Adipose tissue (tissue), 3 donors: ENCODE results near the gene NECTIN4. TPM values are rescaled to one million over a fixed set of nuclear protein-coding genes. Genes with fewer than 3 reads are reported as not detected.

Source experiments
- H3K27ac ChIP-seq: one replicate; pipeline ENCODE4 v1.5.1; 2013; ENCODE audit warnings: low read depth, low read length
- WGBS, 3 donors: extraction: QIAGEN DNeasy Blood & Tissue Kit; methylation state at CpG; one replicate each; pipeline ENCODE4 v1.1.7; 2013; 5-methylcytosine and 5-hydroxymethylcytosine counted together
- polyA plus RNA-seq, 3 donors: library from polyadenylated mRNA; stranded (reverse); fragments of 200-250 nt; gene quantifications; one replicate each; pipeline ENCODE4 v1.2.3, GENCODE V29; 2013
- donor health status: healthy with polysubstance abuse.
- donor health status: Bipolar disorder and iron deficiency.
- donor health status: healthy.

NECTIN4 gene
- polyA plus RNA-seq, 3 donors = 0.52 to 3.3 TPM; not detected in 1

DNA sequence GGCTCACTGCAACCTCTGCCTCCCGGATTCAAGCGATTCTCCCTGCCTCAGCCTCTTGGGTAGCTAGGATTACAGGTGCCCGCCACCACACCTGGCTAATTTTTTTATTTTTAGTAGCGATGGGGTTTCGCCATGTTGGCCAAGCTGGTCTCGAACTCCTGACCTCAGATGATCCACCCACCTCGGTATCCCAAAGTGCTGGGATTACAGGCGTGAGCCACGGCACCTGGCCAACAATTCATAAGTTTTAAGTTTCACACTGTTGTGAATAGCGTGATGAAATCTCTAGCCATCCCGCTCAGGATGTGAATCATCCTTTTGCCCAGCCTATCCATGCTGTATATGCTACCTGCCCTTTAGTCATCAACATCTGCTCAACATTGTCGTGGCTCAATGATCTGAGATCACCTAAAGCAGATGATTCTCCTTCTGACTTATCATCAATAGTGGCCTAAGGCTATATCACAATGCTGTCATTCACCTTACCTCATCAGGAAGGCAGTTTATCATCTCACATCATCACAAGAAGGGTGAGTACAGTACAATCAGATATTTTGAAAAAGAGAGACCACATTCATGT is 25.9 kb upstream of the NECTIN4 start:
- H3K27ac ChIP-seq = no peak overlapping the region

DNA sequence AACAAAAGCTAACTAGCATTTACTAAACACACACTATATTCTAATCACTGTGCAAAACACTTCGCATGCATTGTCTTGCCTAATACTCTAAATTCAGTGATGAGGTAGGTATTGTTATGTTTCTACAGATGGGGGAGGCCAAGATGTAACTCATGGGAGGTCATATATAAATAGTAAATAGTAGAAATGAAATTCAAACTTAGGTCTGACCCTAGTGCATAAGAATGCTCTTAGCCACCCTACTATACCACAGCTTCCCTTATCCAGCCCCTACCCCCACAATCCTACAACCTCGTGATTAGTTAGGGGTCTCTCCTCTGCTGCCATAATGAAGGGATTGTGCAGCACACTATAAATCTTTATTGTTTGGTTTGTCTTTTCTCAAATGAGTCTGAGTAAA is 25.2 kb upstream of the NECTIN4 start:
- H3K27ac ChIP-seq = no peak overlapping the region
- 74 to 78% (median 75%) methylated on average over 2 of the region's 2 CpGs for WGBS, 3 donors

More for the DNA sequence above, 25.9 kb upstream of the NECTIN4 start:
- 84 to 89% (median 88%) methylated on average over 12 of the region's 12 CpGs for whole genome bisulfite sequencing, 3 donors

DNA sequence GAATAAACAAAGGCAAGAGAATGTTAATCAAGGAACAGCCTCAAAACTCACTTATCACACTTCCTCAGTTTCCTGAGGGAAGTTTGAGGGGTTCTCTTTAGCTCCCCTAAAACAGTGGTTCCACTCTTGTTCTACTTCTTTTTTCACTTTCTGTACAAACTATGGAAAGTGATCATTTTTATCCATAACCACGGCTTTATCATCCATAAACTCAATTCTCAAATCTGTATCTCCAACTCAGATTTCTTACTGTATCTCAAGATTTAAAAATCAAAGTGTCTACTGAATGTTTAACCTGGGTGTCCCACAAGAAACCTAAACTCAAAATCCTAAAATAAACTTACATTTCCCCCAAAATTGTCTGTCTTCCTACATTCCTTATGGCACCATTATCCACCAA is 24.6 kb upstream of the NECTIN4 start:
- H3K27ac ChIP-seq = no peak overlapping the region
- WGBS, 3 donors = 60 to 68% (median 64%) methylated on average over 1 of the region's 1 CpG

DNA sequence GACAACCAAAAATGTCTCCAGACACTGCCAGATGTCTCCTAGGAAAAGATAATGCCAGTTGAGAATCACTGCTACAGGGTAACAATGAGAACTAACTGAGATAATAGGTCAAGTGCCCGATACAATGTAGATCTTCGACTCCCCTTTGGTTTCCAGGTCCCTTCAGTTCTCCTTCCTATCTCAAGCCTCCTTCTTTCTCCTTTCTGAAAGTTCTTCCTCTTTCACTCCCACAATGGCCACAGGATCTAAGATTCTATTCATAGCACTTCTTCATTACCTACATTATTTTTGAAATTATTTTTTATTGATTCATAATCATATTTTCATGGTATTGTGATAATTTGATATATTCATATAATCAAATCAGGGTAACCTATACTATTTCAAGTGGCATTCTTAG is 22.2 kb upstream of the NECTIN4 start:
- no peak overlapping the region for H3K27ac ChIP-seq
- WGBS, 3 donors = 58 to 94% (median 70%) methylated on average over 2 of the region's 2 CpGs

DNA sequence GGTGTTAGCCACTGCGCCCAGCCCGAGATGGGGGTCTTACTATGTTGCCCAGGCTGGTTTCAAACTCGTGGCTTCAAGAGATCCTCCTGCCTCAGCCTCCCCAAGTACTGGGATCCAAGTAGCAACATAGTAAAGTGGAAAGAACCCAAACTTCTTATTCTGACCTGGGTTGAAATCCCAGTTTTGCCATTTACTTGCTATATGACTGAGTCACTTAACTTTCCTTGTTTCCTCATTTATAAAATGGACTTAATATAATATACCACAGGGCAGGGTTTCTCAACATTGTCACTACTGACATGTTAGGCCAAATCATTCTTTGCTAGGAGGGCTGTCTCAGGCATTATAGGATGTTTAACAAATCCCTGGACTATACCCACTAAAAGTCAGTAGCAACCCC is 21.8 kb upstream of the NECTIN4 start:
- no peak overlapping the region for H3K27ac ChIP-seq
- 94 to 98% (median 95%) methylated on average over 3 of the region's 3 CpGs for WGBS, 3 donors

DNA sequence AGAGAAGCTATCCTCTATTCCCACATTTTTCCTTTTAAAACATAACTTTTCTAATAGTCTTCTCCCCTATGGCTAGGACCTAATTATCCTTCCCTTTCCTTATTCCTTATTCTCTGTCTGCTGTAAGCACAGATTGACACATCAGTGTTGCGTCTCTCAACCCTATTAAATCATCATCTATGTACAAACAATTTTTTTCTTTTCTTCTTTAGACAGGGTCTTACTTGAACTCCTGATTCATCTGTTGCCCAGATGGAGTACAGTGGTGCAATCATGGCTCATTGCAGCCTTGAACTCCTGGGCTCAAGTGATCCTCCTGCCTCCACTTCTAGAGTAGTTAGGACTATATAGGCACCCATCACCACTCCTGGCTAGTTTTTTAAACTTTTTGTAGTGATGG is 17.1 kb upstream of the NECTIN4 start:
- 84 to 97% (median 94%) methylated on average over 1 of the region's 1 CpG for WGBS, 3 donors
- no peak overlapping the region for H3K27ac ChIP-seq

DNA sequence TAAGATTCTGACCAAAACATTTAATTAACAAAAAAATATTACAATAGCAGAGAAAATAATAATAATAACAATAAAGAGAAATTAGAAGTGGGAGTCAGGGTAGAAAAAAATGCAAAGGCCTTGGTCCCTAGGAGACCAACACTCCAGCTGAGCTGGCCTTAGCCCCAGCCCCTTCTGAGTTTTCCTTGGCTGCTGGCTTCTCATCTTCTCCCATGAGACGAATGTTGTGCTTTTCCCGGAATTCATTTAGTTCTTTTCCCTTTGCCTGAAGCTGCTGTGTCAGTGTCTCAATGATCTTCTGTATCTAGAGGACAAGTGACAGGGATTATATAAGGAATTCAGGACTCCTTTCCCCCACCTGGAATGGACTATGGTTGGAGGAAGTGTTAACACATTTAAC is 11.2 kb upstream of the NECTIN4 start:
- 41 to 66% (median 63%) methylated on average over 2 of the region's 2 CpGs for WGBS, 3 donors
- H3K27ac ChIP-seq = no peak overlapping the region

DNA sequence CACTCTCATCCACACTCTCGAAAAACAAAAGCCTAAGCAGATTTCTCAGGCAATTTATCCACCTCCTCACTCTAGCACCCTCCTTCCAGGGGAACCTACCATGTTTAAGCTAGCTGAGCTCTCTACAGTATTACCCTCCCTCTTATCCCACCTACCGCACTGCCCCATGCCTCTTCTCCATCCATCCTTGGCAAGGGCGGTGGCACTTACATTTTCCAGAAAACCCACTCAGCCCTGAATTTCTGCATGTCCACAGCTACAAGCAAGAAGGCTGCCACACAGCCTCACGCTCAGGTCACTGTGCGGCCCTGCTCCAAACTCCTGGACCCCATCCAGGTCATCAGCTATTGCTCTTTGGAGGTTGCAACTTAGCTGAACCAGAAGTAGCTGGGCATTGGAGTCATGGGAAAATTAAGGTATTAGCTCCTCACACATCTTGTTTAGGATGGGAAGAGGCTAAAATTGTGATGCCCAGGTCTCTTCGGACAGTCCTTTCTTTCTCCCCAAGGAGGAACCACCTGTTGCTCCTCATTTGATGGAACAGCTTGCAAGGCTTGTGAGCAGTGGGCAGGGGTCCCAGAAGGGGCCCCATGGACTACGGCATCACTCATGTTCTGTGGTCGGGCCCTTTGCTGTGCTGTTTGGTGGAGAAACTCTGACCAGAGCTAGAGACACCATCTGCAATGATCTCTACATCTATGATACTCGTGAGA is 9.9 kb upstream of the NECTIN4 start:
- 61 to 89% (median 83%) methylated on average over 9 of the region's 9 CpGs for WGBS, 3 donors
- no peak overlapping the region for H3K27ac ChIP-seq

DNA sequence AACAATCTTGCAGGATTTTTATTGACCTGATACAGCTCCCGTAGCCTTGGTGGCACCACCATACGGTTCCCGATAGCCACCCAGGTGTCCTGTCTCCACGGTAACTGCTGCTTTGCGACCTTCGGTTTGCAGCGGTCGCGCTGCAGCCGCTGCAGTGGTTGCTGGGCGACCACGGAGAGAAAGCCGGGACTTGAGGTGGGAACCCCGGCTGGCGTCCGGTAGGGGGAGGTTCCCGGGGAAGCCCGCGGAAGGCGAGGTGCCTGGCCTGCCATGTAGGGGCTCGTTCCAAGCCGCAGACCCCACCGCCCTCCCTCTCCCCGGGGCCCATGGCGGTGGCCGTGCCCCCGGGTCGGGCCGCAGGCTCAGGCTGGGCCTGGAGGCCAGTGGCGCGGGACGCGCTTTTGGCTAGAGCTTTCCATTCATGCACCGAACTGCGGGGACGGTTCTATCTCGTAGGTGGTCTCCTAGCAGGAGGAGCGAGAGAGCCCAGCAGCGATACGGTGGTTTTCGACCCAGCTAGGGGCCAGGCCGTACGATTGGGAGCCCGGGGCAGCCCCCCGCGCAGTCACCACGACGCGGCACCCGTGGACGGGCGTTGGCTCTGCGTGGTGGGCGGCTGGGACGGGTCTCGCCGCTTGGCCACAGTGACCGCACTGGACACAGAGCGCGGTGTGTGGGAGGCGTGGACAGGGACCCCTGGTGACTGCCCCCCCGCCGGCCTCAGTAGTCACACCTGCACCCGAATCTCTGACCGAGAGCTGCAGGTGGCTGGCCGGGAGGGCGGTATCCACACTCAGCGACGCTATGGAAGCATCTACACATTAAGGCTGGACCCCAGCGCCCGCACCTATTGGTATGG is 9.1 kb upstream of the NECTIN4 start, which contains the start of gene KLHDC9:
Gene KLHDC9, plus strand, starts transcription at position 152 of the 859 bp plus-strand sequence. Its CDS starts 175 bp downstream, at position 327.
- WGBS, 3 donors = 3 to 12% (median 11%) methylated on average over 70 to 71 of the region's 71 CpGs
- no peak within 1 kb of the TSS for H3K27ac ChIP-seq

DNA sequence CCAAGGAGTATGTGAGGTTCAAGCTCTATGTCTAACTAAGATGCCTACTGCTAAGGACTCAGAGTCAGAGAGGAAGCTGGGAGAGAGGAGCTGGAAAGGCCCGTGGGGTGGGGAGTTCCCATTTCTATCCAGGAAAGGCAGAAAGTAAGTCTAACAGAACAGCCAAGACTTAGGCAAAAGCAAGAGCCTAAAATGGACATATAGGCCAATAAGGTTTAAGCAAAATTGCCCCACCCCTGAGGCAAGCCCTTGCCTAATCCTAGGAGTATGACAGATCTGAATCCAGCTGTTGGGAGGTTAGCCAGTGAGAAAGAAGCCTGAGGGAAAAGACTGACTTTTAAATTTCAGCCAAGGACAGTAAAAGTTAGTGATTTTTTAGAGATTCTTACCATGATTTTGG is 7.2 kb upstream of the NECTIN4 start:
- H3K27ac ChIP-seq = no peak overlapping the region
- 7 to 82% (median 32%) methylated on average over 1 of the region's 1 CpG for WGBS, 3 donors

DNA sequence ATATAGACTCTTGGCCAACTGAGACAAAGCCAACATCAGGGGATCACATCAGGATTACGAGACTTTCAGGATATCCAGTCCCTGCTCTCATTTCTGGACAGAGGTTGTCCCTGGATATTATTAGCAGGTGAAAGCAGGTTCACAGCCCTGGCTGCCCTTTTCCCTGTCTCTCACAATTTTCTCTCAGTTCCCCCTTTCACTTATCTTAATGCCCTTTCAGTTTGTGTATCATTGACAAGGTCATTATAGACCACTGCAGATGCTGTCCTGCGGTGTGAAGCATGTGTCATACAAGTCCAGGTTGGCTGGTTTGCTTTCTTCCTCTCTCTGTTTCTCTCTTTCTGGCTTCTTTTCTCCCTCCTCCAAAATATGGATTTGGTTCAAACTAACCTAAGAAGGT is 6.7 kb upstream of the NECTIN4 start:
- WGBS, 3 donors = 89 to 97% (median 94%) methylated on average over 2 of the region's 2 CpGs
- no peak overlapping the region for H3K27ac ChIP-seq

DNA sequence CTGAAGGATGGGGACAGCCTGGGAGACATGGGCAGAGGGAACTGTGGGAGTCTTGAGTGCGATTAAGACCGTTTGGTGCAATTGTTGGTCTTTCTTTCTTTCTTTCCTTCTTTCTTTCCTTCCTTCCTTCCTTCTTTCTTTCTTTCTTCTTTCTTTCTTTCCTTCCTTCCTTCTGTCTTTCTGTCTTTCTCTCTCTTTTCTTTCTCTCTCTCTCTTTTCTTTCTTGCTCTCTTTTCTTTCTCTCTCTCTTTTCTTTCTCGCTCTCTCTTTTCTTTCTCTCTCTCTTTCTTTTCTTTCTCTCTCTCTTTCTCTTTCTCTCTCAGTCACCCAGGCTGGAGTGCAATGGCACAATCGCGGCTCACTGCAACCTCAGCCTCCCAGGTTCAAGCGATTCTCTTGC is 5.9 kb upstream of the NECTIN4 start:
- no peak overlapping the region for H3K27ac ChIP-seq
- 86 to 88% (median 88%) methylated on average over 6 of the region's 6 CpGs for WGBS, 3 donors

DNA sequence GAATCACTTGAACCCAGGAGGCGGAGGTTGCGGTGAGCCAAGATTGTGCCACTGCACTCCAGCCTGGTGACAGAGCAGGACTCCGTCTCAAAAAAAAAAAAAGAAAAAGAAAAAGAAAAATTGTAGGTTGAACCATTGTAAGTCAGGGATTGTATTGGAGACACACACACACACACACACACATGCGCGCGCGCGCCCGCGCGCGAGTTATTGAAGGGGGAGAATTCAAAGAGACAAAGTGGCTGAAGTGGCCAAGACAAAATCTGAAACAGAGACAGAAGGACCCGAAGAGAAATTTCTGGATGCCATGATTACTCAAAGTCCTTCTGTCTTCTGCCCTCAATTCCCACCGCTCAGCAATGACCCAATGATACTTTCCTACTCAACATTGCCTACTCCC is 5.1 kb upstream of the NECTIN4 start:
- WGBS, 3 donors = 92 to 99% (median 97%) methylated on average over 14 of the region's 14 CpGs
- H3K27ac ChIP-seq = no peak overlapping the region

DNA sequence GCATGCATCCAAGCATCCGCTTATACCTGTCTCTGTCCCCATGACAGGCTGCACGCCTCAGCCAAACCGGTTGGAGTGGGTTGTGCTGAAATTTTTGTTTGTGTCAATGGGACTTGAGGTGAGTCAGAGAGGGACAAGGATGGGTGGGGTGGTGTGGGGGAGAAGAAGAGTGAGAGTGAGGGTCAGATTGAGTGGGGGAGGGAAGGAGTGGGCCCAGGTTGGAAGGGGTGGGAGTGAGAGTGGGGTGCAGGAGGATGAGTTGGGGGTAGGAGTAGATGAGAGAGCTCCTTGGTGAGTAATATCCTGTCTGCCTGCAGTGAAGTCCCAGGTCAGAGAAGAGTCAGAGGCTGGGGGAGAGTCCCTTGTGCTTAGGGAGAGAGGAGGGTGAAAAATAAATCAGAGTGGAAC is 3.3 kb upstream of the NECTIN4 start:
- no peak overlapping the region for H3K27ac ChIP-seq
- WGBS, 3 donors = 77 to 88% (median 85%) methylated on average over 3 of the region's 3 CpGs

DNA sequence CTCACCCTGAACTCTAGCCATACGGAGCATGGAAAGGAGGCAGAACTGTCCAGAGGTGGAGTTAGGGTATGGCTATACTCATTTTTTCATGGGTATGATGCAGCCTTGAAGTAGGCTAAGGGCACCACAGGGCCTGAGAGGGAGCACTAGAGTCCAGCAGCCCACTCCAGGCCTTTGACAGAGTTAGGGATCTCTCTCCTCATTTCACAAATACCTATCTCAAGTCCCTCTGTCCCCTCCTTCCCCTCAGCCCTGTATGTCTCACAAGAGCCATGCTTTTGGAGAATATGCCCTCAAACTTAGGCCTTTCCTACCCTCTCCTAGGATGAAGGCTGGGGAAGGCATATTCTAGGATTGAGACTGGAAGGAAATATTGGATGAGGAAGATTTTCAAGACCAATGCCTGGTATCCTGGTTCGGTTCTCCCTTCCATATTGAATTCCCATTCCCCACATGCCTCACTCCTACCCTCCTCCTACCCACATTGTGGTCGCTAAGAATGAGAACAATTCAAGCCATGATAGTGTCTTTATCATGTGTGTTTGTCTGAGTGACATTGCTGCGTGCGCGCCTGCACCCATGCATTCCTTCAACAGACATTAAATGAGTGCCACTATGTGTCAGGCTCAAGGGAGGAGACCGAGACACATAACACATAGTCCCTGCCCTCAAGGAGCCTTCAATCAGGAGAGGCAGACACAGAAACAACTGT is 2.6 kb upstream of the NECTIN4 start:
- WGBS, 3 donors = 89 to 93% (median 93%) methylated on average over 7 of the region's 7 CpGs

DNA sequence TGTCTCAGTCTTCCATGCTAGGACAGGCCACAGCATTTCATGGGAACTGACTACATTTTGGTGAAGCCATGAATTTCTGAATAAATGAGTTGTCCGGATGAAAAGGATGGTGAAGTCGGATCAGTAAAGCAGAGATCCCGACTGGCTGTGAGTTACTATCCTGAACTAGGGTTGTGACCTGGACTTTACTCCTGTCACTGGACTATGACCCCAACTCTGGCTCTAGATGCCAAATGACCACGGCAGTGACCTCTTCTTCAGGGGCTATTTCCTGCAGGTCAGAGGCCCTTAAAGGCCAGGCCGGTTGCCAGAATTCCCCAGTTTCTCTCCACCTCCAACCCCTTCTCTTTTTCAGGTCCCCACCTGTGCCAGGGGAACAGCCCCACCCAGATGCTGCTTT is 1.7 kb upstream of the NECTIN4 start:
- H3K27ac ChIP-seq = no peak overlapping the region
- 83 to 90% (median 89%) methylated on average over 5 of the region's 5 CpGs for WGBS, 3 donors

More for the DNA sequence above, 2.6 kb upstream of the NECTIN4 start:
- no peak overlapping the region for H3K27ac ChIP-seq

DNA sequence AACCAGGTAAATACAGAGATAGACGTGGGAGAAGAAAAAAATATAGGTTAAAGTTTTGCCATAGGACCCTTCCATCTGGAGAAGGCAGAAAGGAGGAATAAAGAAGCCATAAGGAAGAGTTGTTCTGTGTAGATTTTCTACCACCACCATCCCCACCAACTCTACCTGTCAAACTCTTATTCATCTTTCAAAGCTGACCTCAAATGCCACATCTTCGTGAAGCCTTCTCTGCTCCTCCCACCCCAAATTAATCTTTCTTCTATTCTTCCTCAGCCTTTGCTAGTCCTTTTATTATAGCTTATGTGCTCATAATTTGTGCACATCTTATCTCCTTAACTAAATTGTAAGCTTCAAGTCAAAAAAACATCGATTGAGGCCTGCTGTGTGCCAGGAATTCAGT is 1.3 kb upstream of the NECTIN4 start:
- H3K27ac ChIP-seq = no peak overlapping the region
- 78 to 87% (median 84%) methylated on average over 3 of the region's 3 CpGs for WGBS, 3 donors

DNA sequence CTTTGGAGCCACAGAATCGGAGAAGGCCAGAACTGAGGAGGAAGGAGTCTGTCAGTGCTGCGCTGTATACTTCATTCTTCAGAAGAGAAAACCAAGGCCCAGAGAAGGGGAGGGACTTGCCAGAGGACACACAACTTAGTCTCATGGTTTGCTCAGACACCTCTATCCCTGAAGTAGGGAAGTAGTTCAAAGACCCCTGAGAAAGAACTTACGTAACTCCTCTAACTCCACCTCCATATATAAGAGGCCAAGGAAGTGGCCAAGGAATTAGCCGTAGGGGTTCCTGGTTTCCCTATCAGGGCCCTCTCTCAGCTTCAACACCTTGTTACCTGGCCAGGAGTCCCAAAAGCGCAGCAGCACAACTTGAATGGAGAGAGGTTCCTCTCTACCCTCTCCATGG is 580 bp upstream of the NECTIN4 start:
- 85 to 95% (median 90%) methylated on average over 5 of the region's 5 CpGs for WGBS, 3 donors

More for the DNA sequence above, 580 bp upstream of the NECTIN4 start:
- no peak overlapping the region for H3K27ac ChIP-seq
